ENCODE results near the gene STAMBP.

DNA sequence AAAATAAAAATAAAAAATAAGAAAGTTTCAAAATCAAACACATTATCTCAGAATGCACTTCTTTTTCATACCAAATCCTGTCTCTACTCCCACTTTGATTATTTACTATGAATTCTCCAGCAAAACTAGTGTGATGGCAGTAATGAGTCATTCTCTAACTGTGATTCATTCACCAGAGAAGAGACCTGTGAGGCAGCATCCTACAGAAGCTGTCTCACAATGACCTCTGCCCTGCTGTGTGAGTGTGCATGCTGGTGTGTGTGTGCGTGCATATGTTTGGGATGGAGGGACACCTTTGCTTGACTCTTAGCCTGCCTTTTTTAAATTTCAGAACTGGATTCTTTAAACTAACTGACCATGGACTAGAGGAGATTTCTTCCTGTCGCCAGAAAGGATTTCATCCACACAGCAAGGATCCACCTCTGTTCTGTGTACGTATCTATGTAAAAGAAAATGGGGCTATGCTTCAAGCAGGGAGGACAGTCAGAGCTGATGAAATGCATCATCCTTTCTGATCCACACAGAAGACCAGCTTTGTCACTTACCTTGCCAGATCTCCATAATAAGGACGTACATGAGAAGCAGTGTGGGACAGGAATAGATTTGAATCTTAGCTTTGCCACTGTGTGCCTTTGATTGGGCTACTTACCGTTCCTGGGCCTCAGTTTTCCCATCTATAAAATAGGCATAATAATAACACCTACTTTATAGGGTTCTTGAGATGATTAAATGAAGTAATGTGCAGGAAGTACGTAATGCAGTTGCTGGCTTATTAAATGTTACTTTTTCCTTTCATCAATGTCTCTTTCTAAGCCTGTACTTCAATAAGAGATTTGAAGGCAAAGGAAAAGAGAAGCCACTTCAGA is 31.2 kb downstream of the STAMBP start:
- TF ChIP-seq CTCF (IDR thresholded peaks at IDR 0.05), result no peak
- TF ChIP-seq POLR2A (IDR thresholded peaks at IDR 0.05), result no peak
- TF ChIP-seq POLR2AphosphoS5 (IDR thresholded peaks at IDR 0.05), result no peak

Measured in breast epithelium (tissue), 3 donors.